ENCODE results near the gene SLC12A6.
"Not testable (repeated sequence)": the region's sequence is repeated elsewhere in the genome, so short reads cannot be mapped to it uniquely, and the experiment has no call there.

Gene SLC12A6

GRCh38 chr15:34337557-34338306 is at the start of gene SLC12A6:
Gene SLC12A6 (minus strand): TSS chr15:34337781. CDS start chr15:34336680, 1,101 bp downstream.
- peak; percentile 95 for DNase-seq

GRCh38 chr15:34381829-34382521 is 44.4 kb upstream of the SLC12A6 start:
- not testable (repeated sequence) for DNase-seq

GRCh38 chr15:34380491-34380890 is 42.9 kb upstream of the SLC12A6 start:
- DNase-seq: not testable (repeated sequence)

GRCh38 chr15:34376856-34377255 is 39.3 kb upstream of the SLC12A6 start:
- DNase-seq: no peak

GRCh38 chr15:34375541-34375940 is 38.0 kb upstream of the SLC12A6 start:
- DNase-seq: not testable (repeated sequence)

- no peak for DNase-seq
These were observed 37.2 kb upstream of the SLC12A6 start for GRCh38 chr15:34374816-34375215.

- DNase-seq: no peak
These were observed 36.4 kb upstream of the SLC12A6 start for GRCh38 chr15:34373951-34374350.

- no peak for DNase-seq
These were observed 33.1 kb upstream of the SLC12A6 start for GRCh38 chr15:34370643-34371042.

GRCh38 chr15:34370129-34370528 is 32.5 kb upstream of the SLC12A6 start:
- DNase-seq: no peak

GRCh38 chr15:34367101-34368081 is 29.8 kb upstream of the SLC12A6 start, which contains the start of gene LPCAT4:
Gene LPCAT4 (minus strand): TSS chr15:34367196. CDS start chr15:34367100, 96 bp downstream.
- peak; percentile 93 for DNase-seq

GRCh38 chr15:34366271-34367065 is 28.9 kb upstream of the SLC12A6 start:
- peak; percentile 69 for DNase-seq

GRCh38 chr15:34365836-34366235 is 28.3 kb upstream of the SLC12A6 start:
- DNase-seq: no peak

- peak; percentile 23 for DNase-seq
These were observed 27.7 kb upstream of the SLC12A6 start for GRCh38 chr15:34365091-34365825.

- DNase-seq: no peak
These were observed 26.5 kb upstream of the SLC12A6 start for GRCh38 chr15:34364041-34364440.

- no peak for DNase-seq
These were observed 24.6 kb upstream of the SLC12A6 start for GRCh38 chr15:34362047-34362773.

- no peak for DNase-seq
These were observed 23.7 kb upstream of the SLC12A6 start for GRCh38 chr15:34361278-34361677.

GRCh38 chr15:34360298-34360697 is 22.7 kb upstream of the SLC12A6 start:
- no peak for DNase-seq

- no peak for DNase-seq
These were observed 21.8 kb upstream of the SLC12A6 start for GRCh38 chr15:34359416-34359815.

GRCh38 chr15:34358948-34359347 is 21.4 kb upstream of the SLC12A6 start:
- no peak for DNase-seq

GRCh38 chr15:34358367-34358766 is 20.8 kb upstream of the SLC12A6 start:
- DNase-seq: no peak

- no peak for DNase-seq
These were observed 20.1 kb upstream of the SLC12A6 start for GRCh38 chr15:34357653-34358052.
